ENCODE results near the gene PRPF6.

DNA sequence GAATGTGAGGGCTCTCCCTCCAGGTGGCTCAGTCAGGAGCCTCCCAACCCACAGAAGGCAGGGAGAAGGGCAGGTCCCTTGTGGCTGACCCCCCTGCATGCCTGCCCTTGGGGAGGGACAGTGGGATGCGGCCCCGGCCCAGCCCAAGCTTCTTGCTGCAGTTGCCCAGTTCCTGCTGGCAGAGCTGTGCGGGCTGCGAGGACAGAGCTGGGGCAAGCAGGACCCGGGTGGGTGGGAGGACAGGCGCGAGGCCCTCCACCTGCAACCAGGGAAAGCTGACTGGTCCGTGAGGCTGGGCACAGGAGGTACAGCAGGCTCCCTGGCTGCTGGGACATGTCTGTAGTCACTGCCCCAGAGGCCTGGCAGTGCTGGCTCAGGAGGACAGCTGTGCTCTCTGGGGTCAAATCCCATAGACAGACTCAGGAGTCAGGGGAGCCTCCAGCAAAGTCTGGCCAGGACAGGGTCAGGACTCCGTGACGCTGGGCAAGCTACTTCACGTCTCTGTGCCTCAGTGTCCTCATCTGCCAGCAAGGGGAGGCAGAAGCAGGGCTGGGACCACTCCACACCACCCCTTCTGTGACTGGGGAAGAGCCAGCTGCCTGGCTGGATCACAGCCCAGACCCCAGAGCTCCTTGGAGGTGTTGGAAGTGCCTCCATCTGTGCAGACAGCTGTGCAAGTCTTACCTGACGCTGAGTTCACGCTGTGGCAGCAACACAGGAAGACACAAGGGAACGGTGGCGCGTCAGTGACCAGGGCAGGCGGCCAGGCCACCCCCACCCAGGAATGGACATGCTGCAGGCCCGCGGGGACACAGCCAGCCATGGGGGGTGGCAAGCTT is 37.7 kb upstream of the PRPF6 start:
- TF ChIP-seq, protein P1, sequence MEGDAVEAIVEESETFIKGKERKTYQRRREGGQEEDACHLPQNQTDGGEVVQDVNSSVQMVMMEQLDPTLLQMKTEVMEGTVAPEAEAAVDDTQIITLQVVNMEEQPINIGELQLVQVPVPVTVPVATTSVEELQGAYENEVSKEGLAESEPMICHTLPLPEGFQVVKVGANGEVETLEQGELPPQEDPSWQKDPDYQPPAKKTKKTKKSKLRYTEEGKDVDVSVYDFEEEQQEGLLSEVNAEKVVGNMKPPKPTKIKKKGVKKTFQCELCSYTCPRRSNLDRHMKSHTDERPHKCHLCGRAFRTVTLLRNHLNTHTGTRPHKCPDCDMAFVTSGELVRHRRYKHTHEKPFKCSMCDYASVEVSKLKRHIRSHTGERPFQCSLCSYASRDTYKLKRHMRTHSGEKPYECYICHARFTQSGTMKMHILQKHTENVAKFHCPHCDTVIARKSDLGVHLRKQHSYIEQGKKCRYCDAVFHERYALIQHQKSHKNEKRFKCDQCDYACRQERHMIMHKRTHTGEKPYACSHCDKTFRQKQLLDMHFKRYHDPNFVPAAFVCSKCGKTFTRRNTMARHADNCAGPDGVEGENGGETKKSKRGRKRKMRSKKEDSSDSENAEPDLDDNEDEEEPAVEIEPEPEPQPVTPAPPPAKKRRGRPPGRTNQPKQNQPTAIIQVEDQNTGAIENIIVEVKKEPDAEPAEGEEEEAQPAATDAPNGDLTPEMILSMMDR (IDR thresholded peaks at IDR 0.05) = no peak
- TF ChIP-seq SIN3A (IDR thresholded peaks at IDR 0.05; ENCODE audit: borderline replicate concordance, insufficient read depth, low read depth, low read length) (no peak), POLR2AphosphoS5 (IDR thresholded peaks at IDR 0.05; ENCODE audit: low read depth, low read length) (no peak), TCF7L2 (IDR thresholded peaks at IDR 0.05; ENCODE audit: low read depth, low read length) (no peak)
- TF ChIP-seq, protein P2, sequence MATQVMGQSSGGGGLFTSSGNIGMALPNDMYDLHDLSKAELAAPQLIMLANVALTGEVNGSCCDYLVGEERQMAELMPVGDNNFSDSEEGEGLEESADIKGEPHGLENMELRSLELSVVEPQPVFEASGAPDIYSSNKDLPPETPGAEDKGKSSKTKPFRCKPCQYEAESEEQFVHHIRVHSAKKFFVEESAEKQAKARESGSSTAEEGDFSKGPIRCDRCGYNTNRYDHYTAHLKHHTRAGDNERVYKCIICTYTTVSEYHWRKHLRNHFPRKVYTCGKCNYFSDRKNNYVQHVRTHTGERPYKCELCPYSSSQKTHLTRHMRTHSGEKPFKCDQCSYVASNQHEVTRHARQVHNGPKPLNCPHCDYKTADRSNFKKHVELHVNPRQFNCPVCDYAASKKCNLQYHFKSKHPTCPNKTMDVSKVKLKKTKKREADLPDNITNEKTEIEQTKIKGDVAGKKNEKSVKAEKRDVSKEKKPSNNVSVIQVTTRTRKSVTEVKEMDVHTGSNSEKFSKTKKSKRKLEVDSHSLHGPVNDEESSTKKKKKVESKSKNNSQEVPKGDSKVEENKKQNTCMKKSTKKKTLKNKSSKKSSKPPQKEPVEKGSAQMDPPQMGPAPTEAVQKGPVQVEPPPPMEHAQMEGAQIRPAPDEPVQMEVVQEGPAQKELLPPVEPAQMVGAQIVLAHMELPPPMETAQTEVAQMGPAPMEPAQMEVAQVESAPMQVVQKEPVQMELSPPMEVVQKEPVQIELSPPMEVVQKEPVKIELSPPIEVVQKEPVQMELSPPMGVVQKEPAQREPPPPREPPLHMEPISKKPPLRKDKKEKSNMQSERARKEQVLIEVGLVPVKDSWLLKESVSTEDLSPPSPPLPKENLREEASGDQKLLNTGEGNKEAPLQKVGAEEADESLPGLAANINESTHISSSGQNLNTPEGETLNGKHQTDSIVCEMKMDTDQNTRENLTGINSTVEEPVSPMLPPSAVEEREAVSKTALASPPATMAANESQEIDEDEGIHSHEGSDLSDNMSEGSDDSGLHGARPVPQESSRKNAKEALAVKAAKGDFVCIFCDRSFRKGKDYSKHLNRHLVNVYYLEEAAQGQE (IDR thresholded peaks at IDR 0.05; ENCODE audit: insufficient read depth in 1 of 2, low read depth in 2 of 2, low read length in 1 of 2) = 0 out of 4 replicates have a peak, but pooled peaks of 1 of the 2 experiments have one; percentile 36
